ENCODE data around the gene DENND1A. TPM values are rescaled to one million over a fixed set of nuclear protein-coding genes. Genes with fewer than 3 reads are reported as not detected.

Gene DENND1A
- total and polyA plus RNA-seq, 2 of the 13 experiments (the other 11 are each of a cell fraction or from before 2014, with no cell fraction given) = 14.8 to 30.1 TPM

DNA sequence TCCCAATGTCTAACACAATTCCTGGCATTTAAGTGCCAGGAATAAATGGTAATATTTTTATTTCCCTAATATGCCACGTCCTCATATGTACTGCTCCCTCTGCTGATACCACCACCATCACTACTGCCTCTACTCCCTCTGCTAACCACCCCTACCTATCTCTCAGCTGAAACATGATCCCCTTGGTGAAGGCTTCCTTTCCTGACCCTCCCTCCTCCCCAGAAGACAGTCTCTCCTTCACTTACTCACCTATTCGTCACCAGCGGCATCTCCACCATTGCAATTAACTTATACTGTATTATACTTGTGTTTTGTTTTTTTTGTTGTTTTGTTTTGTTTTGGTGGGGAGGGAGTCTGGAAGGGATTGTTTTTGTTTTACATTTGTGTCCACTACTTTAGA, 4.8 kb downstream of the DENND1A start:
- ATAC-seq (no peak), DNase-seq (ENCODE audit: low spot score) (no peak), FAIRE-seq (no peak)
- Histone ChIP-seq H3K4me1 (ENCODE audit: insufficient read depth, low read length) (peaks cover 84% of the 10 kb centered on the region), H2AFZ (ENCODE audit: low read length) (no peak overlapping the region), H3K27me3 (ENCODE audit: control insufficient read depth in 1 of 2, insufficient read depth in 2 of 2, low read length in 2 of 2) (no peaks in the 10 kb centered on the region), H3K4me2 (ENCODE audit: low read depth, low read length) (no peak overlapping the region), H3K27ac (ENCODE audit: extremely low read length, insufficient read depth, low read length) (peak overlapping the region; percentile 18), H3K36me3 (replicated peaks in 1 of 2; ENCODE audit: control insufficient read depth in 1 of 2, insufficient read depth in 2 of 2, low read length in 2 of 2) (no peaks in the 10 kb centered on the region), H3K9me3 (ENCODE audit: low read length) (no peaks in the 10 kb centered on the region), H3K9ac (ENCODE audit: insufficient read depth, low read depth, low read length) (no peak overlapping the region), H3K4me3 (replicated peaks in 1 of 3; ENCODE audit: insufficient read depth in 1 of 3, low read depth in 2 of 3, low read length in 3 of 3) (no peak overlapping the region), H4K20me1 (ENCODE audit: insufficient read depth, low read length) (peaks cover 7% of the 10 kb centered on the region; the same call in 1 of the 2 replicates), H3K79me2 (ENCODE audit: insufficient read depth, low read length) (peaks cover 78% of the 10 kb centered on the region)
- BruUV-seq (replicated peaks) = no TSS peak
- ChIA-PET POLR2A (no interaction called here), CTCF (ENCODE audit: low intra/inter-chr PET ratio, low total read pairs) (no interaction called here)
- TF ChIP-seq SIX1 (CRISPR knock-in tag; IDR thresholded peaks at IDR 0.05; ENCODE audit: borderline replicate concordance) (peak; percentile 17; the same call in 1 of the 2 replicates), ZFP62 (CRISPR knock-in tag; IDR thresholded peaks at IDR 0.05) (no peak), PHF5A (CRISPR knock-in tag; IDR thresholded peaks at IDR 0.05; ENCODE audit: low read depth, unreplicated experiment) (no peak)
- TF ChIP-seq, protein P1, sequence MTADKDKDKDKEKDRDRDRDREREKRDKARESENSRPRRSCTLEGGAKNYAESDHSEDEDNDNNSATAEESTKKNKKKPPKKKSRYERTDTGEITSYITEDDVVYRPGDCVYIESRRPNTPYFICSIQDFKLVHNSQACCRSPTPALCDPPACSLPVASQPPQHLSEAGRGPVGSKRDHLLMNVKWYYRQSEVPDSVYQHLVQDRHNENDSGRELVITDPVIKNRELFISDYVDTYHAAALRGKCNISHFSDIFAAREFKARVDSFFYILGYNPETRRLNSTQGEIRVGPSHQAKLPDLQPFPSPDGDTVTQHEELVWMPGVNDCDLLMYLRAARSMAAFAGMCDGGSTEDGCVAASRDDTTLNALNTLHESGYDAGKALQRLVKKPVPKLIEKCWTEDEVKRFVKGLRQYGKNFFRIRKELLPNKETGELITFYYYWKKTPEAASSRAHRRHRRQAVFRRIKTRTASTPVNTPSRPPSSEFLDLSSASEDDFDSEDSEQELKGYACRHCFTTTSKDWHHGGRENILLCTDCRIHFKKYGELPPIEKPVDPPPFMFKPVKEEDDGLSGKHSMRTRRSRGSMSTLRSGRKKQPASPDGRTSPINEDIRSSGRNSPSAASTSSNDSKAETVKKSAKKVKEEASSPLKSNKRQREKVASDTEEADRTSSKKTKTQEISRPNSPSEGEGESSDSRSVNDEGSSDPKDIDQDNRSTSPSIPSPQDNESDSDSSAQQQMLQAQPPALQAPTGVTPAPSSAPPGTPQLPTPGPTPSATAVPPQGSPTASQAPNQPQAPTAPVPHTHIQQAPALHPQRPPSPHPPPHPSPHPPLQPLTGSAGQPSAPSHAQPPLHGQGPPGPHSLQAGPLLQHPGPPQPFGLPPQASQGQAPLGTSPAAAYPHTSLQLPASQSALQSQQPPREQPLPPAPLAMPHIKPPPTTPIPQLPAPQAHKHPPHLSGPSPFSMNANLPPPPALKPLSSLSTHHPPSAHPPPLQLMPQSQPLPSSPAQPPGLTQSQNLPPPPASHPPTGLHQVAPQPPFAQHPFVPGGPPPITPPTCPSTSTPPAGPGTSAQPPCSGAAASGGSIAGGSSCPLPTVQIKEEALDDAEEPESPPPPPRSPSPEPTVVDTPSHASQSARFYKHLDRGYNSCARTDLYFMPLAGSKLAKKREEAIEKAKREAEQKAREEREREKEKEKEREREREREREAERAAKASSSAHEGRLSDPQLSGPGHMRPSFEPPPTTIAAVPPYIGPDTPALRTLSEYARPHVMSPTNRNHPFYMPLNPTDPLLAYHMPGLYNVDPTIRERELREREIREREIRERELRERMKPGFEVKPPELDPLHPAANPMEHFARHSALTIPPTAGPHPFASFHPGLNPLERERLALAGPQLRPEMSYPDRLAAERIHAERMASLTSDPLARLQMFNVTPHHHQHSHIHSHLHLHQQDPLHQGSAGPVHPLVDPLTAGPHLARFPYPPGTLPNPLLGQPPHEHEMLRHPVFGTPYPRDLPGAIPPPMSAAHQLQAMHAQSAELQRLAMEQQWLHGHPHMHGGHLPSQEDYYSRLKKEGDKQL (CRISPR knock-in tag; IDR thresholded peaks at IDR 0.05; ENCODE audit: low read depth) = no peak
- in situ Hi-C loops (cut with HindIII; ENCODE audit: extremely low pct_ligation_motif_present, low pct_unique_long_range_greater_than_20kb) = no loop called here
- intact Hi-C loops (cut with micrococcal nuclease; ENCODE audit: unreplicated experiment) = loop anchor here (10.0 kb wide), 1 partner anchor 180 kb away; no protein-coding TSS in a partner anchor
- 95% methylated on average over 3 of the region's 3 CpGs for WGBS (ENCODE audit: low lambda C conversion rate)
